Measurements from ENCODE around the gene PNLDC1.
"Not testable (repeated sequence)": the region's sequence is repeated elsewhere in the genome, so short reads cannot be mapped to it uniquely, and the experiment has no call there.

The PNLDC1 gene

DNA sequence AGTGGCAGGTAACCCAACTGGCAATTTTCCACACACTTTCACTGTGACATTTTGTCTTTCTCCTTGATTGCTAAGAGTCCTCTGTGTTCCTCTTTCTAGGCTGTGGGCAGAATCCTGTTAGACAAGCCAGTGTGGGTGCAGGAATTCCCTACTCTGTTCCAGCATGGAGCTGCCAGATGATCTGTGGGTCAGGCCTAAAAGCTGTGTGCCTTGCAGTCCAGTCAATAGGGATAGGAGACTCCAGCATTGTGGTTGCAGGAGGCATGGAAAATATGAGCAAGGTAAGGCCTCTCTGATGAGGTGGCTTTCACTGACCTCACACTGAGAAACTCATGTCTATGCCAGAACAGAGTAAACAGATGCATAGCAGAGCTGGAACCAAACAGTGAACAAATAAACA, 33.2 kb upstream of the PNLDC1 start:
- H3K4me1 Mint-ChIP-seq (ENCODE audit: low read depth), result peaks cover 24% of the 10 kb centered on the region
- no peak overlapping the region for H3K27ac Mint-ChIP-seq
- H3K4me3 Mint-ChIP-seq, result no peak overlapping the region
- H3K27me3 Mint-ChIP-seq (ENCODE audit: low read depth), result no peaks in the 10 kb centered on the region
- H3K36me3 Mint-ChIP-seq (ENCODE audit: low read depth), result peaks cover 54% of the 10 kb centered on the region
- no peaks in the 10 kb centered on the region for H3K9me3 Mint-ChIP-seq

- Mint-ChIP-seq H3K27me3 (ENCODE audit: low read depth) (no peaks in the 10 kb centered on the region), H3K27ac (peak overlapping the region; percentile 36), H3K36me3 (ENCODE audit: low read depth) (peaks cover 63% of the 10 kb centered on the region)
Measured at GRCh38 chr6:159769470-159769869, 30.6 kb upstream of the PNLDC1 start.

DNA sequence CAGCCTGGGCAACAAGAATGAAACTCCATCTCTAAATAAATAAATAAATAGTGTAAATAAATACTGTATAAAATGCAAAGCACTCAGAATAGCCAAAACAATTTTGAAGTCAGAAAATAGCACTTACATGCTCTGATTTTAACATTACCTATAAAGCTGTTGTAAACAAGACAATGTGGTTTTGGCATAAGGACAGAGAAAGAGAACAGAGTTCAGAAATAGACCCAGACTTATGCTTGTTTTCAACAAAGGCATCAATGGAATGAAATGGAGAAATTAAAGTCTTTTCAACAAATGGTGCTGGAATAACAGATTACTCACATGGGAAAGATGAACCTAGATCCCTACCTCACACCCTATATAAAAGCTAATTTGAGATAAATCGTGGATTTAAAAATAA, 27.9 kb upstream of the PNLDC1 start:
- Mint-ChIP-seq H3K4me3 (no peak overlapping the region), H3K27ac (no peak overlapping the region), H3K27me3 (ENCODE audit: low read depth) (no peaks in the 10 kb centered on the region), H3K4me1 (ENCODE audit: low read depth) (peaks cover 12% of the 10 kb centered on the region), H3K36me3 (ENCODE audit: low read depth) (peaks cover 67% of the 10 kb centered on the region), H3K9me3 (no peaks in the 10 kb centered on the region)

More at GRCh38 chr6:159769470-159769869, 30.6 kb upstream of the PNLDC1 start:
- H3K4me3 Mint-ChIP-seq, result no peak overlapping the region
- no peaks in the 10 kb centered on the region for H3K9me3 Mint-ChIP-seq
- H3K4me1 Mint-ChIP-seq (ENCODE audit: low read depth), result peaks cover 19% of the 10 kb centered on the region

- no peak overlapping the region for H3K4me3 Mint-ChIP-seq
- H3K27ac Mint-ChIP-seq, result no peak overlapping the region
- peaks cover 63% of the 10 kb centered on the region for H3K36me3 Mint-ChIP-seq (ENCODE audit: low read depth)
- H3K27me3 Mint-ChIP-seq (ENCODE audit: low read depth), result no peaks in the 10 kb centered on the region
- peaks cover 10% of the 10 kb centered on the region for H3K4me1 Mint-ChIP-seq (ENCODE audit: low read depth)
- no peaks in the 10 kb centered on the region for H3K9me3 Mint-ChIP-seq
Measured at GRCh38 chr6:159777240-159777904, 22.7 kb upstream of the PNLDC1 start.

DNA sequence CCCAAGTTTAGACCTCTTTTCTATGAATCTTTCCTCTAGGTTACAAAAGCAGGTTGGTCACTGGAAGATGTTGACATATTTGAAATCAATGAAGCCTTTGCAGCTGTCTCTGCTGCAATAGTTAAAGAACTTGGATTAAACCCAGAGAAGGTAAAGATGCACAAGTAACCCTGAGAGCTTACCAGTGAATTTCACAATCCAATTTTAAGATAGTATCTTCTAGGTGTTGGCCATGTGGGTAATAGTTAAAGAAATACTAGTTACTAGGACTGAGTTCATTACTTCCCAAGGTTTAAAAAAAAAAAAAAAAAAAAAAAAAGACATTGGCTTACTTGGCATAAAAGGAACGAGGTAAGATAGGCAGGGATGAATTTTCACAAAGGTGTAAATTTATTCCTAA, 21.9 kb upstream of the PNLDC1 start:
- Mint-ChIP-seq H3K4me3 (no peak overlapping the region), H3K27ac (no peak overlapping the region), H3K27me3 (ENCODE audit: low read depth) (no peaks in the 10 kb centered on the region), H3K36me3 (ENCODE audit: low read depth) (peaks cover 68% of the 10 kb centered on the region), H3K4me1 (ENCODE audit: low read depth) (peaks cover 15% of the 10 kb centered on the region), H3K9me3 (no peaks in the 10 kb centered on the region)

DNA sequence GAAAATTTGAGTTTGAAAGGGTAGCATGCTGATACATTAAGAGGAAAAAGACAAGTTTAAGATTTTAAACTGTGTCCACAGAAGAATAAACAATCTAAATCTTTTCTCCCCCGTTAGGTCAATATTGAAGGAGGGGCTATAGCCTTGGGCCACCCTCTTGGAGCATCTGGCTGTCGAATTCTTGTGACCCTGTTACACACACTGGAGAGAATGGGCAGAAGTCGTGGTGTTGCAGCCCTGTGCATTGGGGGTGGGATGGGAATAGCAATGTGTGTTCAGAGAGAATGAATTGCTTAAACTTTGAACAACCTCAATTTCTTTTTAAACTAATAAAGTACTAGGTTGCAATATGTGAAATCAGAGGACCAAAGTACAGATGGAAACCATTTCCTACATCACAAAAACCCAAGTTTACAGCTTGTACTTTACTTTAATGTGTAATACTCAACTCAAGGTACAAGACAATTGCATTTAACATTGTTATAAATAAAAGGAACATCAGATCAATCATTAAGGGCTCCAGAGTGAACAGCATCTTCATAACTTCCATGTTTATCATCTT, 21.5 kb upstream of the PNLDC1 start:
- Mint-ChIP-seq H3K36me3 (ENCODE audit: low read depth) (peaks cover 64% of the 10 kb centered on the region), H3K27me3 (ENCODE audit: low read depth) (no peaks in the 10 kb centered on the region)

GRCh38 chr6:159788276-159788675, 11.8 kb upstream of the PNLDC1 start:
- Mint-ChIP-seq H3K27ac (peak overlapping the region; percentile 83), H3K27me3 (ENCODE audit: low read depth) (peaks cover 4% of the 10 kb centered on the region), H3K4me1 (ENCODE audit: low read depth) (peaks cover 41% of the 10 kb centered on the region), H3K4me3 (peak overlapping the region; percentile 99), H3K9me3 (no peaks in the 10 kb centered on the region), H3K36me3 (ENCODE audit: low read depth) (peaks cover 54% of the 10 kb centered on the region)

More for the DNA sequence above, 21.5 kb upstream of the PNLDC1 start:
- Mint-ChIP-seq H3K9me3 (no peaks in the 10 kb centered on the region), H3K4me1 (ENCODE audit: low read depth) (peaks cover 15% of the 10 kb centered on the region), H3K4me3 (no peak overlapping the region), H3K27ac (no peak overlapping the region)

GRCh38 chr6:159788753-159789376, 11.2 kb upstream of the PNLDC1 start:
- H3K27me3 Mint-ChIP-seq (ENCODE audit: low read depth), result peaks cover 4% of the 10 kb centered on the region
- peak overlapping the region; percentile 83 for H3K27ac Mint-ChIP-seq
- H3K4me1 Mint-ChIP-seq (ENCODE audit: low read depth), result peaks cover 41% of the 10 kb centered on the region
- H3K36me3 Mint-ChIP-seq (ENCODE audit: low read depth), result peaks cover 51% of the 10 kb centered on the region
- peak overlapping the region; percentile 99 for H3K4me3 Mint-ChIP-seq
- H3K9me3 Mint-ChIP-seq, result no peaks in the 10 kb centered on the region

GRCh38 chr6:159789377-159790148, 10.5 kb upstream of the PNLDC1 start, which contains the start of gene TCP1:
TSS of gene TCP1 (minus strand) at chr6:159789602. CDS start at chr6:159789468, 134 bp downstream.
- Mint-ChIP-seq H3K27ac (peak within 1 kb of the TSS; percentile 96), H3K4me3 (peak within 1 kb of the TSS; percentile 99), H3K9me3 (no peaks in the 10 kb centered on the region), H3K4me1 (ENCODE audit: low read depth) (peaks cover 45% of the 10 kb centered on the region), H3K27me3 (ENCODE audit: low read depth) (peaks cover 4% of the 10 kb centered on the region), H3K36me3 (ENCODE audit: low read depth) (peaks cover 52% of the 10 kb centered on the region)

DNA sequence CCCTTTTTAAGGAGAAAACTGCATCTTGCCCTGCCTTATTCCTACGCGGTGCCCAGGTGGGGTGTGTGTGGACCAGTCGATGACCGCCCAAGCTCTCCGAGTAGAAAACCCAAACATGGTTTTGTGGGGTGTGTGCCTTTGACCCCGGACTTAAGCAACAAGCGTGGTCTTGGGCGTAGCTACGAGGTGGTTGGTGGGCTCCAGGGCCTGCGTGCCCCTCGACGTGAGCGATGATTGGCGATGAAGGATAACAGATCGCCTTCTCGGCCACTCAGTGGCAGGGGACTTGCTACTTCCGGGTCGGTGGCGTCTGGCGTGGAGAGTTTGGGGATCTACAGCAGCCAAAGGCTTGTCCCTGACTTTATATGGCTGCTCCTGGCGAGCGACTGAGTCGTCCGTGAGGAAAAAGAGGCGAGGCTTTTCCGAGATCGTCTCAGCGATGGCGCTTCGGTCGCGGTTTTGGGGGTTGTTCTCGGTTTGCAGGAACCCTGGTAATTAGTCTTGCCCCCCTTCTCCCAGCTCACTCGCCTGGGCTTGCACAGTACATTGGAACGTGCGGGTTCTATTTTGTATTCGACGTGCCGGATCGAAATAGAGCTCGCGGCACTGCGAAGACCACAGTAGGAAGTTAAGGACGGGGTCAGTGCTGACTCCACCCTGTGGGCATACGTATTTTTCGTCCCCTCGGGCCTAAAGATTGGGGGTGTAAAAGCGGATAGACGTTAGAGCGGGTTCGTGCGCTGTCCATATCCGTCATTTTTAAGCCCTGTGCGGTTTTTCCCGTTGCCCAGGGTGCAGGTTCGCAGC, 9.7 kb upstream of the PNLDC1 start, which contains the start of gene MRPL18:
Gene MRPL18 (plus strand): TSS at position 319 of the 807 bp plus-strand sequence. CDS start 121 bp downstream, at position 440.
- Mint-ChIP-seq H3K9me3 (no peaks in the 10 kb centered on the region), H3K27me3 (ENCODE audit: low read depth) (peaks cover 4% of the 10 kb centered on the region), H3K27ac (peak within 1 kb of the TSS; percentile 96), H3K36me3 (ENCODE audit: low read depth) (peaks cover 48% of the 10 kb centered on the region), H3K4me1 (ENCODE audit: low read depth) (peaks cover 43% of the 10 kb centered on the region), H3K4me3 (peak within 1 kb of the TSS; percentile 99)

DNA sequence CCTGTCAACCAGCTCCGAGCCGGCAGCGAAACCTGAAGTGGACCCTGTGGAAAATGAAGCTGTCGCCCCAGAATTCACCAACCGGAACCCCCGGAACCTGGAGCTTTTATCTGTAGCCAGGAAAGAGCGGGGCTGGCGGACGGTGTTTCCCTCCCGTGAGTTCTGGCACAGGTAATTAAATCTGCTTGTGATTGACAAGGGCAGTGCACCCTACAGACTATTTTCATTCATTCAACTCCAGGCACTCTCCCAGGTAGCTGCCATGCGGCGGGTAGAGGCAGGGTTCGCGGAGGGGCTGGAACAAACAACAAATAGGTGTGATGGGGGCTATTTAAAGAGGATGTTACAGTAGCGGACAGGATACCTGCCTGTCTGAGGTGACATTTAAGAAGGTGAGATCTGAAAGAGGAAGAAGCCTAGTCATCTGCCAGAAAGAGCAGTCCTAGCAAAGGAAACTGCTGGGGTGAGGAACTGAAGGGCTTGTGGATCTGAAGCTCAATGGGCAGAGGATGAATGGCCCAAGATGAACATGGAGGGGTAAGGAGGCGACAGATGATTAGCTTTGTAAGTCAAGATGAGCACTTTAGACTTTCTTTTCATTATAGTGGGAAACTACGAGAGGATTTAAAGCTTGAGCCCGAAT, 9.0 kb upstream of the PNLDC1 start:
- peak overlapping the region; percentile 99 for H3K4me3 Mint-ChIP-seq
- H3K9me3 Mint-ChIP-seq, result no peaks in the 10 kb centered on the region
- peaks cover 4% of the 10 kb centered on the region for H3K27me3 Mint-ChIP-seq (ENCODE audit: low read depth)
- peak overlapping the region; percentile 96 for H3K27ac Mint-ChIP-seq
- peaks cover 42% of the 10 kb centered on the region for H3K4me1 Mint-ChIP-seq (ENCODE audit: low read depth)
- H3K36me3 Mint-ChIP-seq (ENCODE audit: low read depth), result peaks cover 44% of the 10 kb centered on the region

- H3K27ac Mint-ChIP-seq; H3K9me3 Mint-ChIP-seq; H3K4me3 Mint-ChIP-seq; H3K27me3 Mint-ChIP-seq (ENCODE audit: low read depth): not testable (repeated sequence)
- peaks cover 46% of the 10 kb centered on the region for H3K36me3 Mint-ChIP-seq (ENCODE audit: low read depth)
- peaks cover 26% of the 10 kb centered on the region for H3K4me1 Mint-ChIP-seq (ENCODE audit: low read depth)
Measured at GRCh38 chr6:159794976-159795375, 5.1 kb upstream of the PNLDC1 start.

DNA sequence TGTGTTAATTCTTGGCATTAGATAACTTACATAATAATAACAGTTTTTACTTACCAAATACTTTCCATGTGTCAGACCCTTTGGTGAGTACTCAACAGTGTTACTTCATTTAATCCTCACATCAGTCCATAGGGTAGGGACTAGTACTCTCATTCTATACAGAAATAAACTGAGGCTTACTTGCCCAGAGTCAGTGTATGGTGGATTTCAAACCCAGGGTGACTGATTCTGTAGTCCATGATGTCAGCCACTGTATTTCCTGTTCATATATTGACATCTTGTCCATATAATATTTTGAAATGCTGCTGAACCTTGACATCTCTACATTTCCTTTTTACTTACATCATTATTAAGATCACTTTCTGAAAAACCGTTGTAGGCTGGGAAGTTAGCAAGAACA, 2.5 kb upstream of the PNLDC1 start:
- no peaks in the 10 kb centered on the region for H3K9me3 Mint-ChIP-seq

More for the DNA sequence above, 2.5 kb upstream of the PNLDC1 start:
- no peak overlapping the region for H3K27ac Mint-ChIP-seq
- H3K36me3 Mint-ChIP-seq (ENCODE audit: low read depth), result peaks cover 33% of the 10 kb centered on the region
- no peaks in the 10 kb centered on the region for H3K27me3 Mint-ChIP-seq (ENCODE audit: low read depth)
- no peak overlapping the region for H3K4me3 Mint-ChIP-seq
- H3K4me1 Mint-ChIP-seq (ENCODE audit: low read depth), result peaks cover 13% of the 10 kb centered on the region

Data from T-helper 1 cell treated with Interleukin-12 subunit alpha and Interleukin-12 subunit beta and Interleukin-4 antibody, amounts not matched to agents 30 μg/mL and 1 μg/mL, for 36 hours (primary cell).